GM21619 (cell line): ENCODE measurements around the gene HTR2B.
"Not testable (repeated sequence)": the region's sequence is repeated elsewhere in the genome, so short reads cannot be mapped to it uniquely, and the experiment has no call there.

Source experiments
- ATAC-seq: cut with Tn5 transposase; IDR thresholded peaks from one replicate; pipeline ENCODE4 v1.9.1; 2021; ENCODE audit not compliant: unreplicated experiment

The HTR2B gene

DNA sequence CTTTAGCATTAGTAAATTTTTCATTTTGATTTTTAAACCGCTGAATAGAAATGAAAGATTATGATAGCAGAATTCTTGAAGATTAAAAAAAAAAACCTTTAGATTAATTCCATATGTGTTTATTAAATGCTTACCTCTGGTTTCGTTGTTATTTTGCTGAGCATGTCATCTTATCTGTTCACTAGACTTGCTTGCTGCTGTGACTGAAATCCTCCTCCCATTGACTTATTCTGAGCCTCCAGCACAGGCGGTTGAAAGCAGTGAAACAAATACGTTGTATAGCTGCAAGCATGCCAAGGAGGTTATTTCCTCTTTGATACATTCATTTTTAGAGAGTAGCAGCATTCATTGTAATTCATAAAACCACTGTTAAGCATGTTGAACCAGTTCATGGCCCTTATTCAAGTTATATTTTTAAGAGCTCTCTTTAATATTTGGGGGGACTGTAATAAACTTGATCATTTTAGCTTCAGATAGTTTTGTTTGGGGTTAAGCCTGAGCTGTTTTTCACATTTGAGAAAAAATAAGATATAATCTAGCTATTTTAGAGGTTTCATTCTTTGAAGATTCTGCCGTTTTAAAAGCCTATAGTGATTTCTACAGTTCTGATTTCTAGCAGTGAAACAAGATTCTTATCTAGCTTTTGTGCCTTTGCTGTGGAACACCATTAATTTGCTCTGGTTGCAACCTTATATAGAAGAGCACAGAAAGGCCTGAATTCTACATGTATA, at the start of gene HTR2B:
TSS of gene HTR2B (minus strand) at position 205 of the 731 bp plus-strand sequence. CDS start 1,278 bp downstream, outside the sequence.
- ATAC-seq = no peak

DNA sequence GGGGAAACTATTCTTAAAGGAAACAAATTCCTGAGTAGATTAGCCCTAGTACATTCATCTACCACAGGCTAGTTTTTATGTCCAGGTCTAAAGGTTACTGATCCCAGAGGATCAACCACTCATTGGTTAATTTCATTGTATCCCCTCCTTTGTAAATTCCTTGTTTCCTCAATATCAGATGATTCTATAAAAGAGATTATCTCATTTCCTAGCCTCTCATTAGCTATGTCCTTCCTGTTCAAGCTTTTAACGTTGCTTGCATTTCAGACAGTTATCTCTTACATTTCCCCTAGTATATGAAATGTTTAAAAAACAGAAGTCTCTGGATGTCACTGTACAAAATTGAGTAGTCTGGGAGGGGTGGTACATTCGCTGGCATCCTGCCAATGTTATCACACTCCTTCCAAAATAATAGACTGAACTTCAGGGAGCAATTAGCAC, 49.4 kb upstream of the HTR2B start:
- no peak for ATAC-seq

- no peak for ATAC-seq
Observed at GRCh38 chr2:231172025-231172424, 47.2 kb upstream of the HTR2B start.

- ATAC-seq = no peak
Observed at GRCh38 chr2:231170055-231170454, 45.2 kb upstream of the HTR2B start.

DNA sequence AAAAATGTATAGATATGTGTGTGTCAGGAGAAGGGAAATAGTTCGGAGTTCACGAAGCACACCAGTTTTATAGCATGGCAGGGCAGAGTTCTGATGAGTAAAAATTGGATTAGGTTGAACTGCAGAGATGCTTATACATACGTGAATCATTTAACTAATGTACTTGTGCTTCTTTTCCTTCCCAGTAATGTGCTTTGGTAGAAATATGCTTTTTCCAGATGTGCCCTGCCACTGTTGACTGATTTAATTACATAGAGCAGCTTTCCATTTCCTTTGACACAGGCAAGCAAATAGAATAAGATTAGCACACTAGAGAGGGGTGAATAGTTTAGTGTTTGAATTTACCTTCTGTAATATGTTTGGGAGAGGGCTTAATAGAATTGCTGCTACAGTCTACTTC, 44.6 kb upstream of the HTR2B start:
- no peak for ATAC-seq

DNA sequence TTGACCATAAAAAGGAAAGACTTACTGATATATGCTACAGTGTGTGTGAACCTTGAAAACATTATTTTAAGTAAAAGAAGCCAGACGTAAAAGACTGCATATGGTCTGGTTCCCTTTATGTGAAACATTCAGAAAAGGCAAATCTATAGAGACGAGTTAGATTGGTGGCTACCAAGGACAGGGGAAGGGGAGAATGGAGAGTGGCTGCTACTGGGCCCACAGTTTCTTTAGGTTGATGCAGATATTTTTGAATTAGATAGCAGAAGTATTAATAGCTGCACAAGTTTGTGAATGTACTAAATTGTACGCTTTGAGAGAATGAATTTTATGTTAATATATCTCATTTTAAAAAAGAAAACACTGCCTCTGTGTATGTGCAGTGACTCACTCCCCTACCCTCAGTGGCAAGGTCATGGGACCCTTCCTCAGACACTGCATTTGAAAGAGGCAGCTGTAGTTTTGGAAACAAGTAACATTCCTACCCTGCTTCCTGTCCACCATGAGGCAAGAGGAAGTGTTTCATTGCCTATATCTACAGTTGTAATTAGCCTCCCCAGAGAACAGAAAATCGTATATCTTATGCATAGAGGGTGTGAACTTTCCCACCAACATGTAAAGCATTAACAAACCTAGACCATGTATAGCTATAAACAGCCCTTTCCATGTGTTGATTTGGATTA, 43.8 kb upstream of the HTR2B start:
- no peak for ATAC-seq

DNA sequence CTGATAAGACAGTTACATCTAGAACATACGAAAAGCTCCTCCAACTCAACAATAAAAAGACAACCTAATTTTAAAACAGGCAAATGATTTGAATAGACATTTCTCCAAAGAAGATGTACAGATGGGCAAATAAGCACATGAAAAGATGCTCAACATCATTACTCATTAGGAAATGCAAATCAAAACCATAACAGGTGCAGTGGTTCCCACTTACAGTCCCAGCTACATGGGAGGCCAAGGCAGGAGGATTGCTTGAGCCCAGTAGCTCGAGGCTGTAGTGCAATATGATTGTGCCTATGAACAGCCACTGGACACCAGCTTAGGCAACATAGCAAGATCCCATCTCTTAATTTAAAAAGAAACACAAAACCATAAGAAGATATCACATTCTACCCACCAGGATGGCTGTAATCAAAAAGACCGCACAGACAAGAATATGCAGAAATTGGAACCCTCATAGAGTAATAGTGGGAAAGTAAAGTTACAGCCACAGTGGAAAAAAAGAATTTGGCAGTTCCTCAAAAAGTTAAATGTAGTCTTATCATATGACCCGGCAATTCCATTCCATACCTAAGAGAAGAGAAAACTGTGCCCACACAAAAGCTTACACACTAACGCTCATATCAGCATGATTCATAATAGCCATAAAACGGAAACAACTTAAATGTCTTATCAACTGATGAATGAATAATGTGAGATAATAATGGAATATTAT, 43.1 kb upstream of the HTR2B start:
- no peak for ATAC-seq

GRCh38 chr2:231163414-231164095, 38.7 kb upstream of the HTR2B start:
- no peak for ATAC-seq

DNA sequence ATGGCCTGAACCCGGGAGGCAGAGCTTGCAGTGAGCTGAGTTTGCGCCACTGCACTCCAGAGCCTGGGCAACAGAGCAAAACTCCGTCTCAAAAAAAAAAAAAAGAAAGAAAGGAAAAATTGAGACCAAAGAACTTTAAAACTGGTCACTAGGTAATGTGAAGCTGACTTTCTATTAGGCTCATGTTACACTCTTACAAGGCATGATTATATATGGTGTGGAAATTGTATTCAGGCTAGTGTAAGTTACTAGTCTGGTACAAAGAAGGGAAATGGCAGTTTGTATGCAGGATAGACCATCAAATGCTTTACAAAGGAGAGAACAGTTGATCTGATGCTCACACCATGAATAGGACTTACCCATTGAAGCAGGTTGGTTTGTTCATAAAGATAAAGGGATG, 38.2 kb upstream of the HTR2B start:
- ATAC-seq = no peak

DNA sequence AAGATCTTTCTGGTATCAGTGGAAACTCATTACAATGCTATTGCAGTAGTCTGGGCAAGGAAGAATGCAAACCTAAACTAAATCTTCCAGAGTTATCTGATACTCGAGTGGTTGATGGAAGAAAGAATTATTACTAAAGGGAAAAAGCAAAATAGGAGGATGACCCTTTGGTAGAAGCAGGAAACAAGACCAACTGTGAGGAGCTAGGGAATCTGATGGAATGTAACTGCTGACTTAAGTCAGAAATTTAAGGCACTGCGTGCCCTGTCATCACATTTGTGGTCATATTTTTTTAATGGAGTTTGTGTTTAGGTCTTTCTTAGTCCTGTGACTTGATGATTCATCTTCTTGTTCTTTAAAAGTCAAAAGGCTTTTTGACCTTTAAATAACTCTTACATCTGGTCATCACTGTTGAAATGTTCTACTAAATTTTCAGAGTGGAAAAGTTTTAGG, 37.1 kb upstream of the HTR2B start:
- ATAC-seq = no peak

- no peak for ATAC-seq
Observed at GRCh38 chr2:231161252-231161839, 36.5 kb upstream of the HTR2B start.

DNA sequence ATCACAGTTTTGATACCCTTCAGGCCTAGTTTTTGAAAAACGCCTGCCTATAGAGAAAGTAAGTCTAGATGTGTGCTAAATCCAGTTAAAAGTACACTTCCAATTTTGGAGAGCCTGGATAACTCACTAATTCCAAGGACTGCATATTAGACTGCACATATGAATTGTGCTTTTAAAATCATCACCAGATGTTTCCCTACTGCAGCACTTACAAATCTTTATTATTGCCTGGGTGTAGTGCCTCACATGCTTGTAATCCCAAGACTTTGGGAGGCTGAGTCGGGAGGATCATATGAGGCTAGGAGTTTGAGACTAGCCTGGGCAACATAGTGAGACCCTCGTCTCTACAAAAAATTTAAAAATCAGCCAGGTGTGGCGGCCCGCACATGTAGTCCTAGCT, 35.9 kb upstream of the HTR2B start:
- ATAC-seq = no peak

DNA sequence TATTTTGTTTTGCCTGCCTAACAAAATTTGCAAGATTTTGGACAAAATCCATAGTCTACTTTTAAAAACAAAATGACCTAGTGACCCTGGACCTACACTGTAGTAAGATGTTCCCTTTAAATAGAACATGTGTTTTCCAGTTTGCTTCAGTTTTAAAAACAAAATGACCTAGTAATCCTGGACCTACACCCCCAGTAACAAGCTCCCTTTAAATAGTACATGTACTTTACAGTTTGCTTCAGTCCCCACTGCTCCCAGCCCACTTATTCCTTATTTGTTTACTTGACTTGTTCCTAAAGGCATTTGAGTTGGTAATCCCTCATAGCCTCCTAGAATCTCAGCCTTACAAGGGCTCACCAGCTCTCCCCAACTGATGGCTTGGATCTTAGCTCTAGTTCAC, 34.5 kb upstream of the HTR2B start:
- no peak for ATAC-seq

DNA sequence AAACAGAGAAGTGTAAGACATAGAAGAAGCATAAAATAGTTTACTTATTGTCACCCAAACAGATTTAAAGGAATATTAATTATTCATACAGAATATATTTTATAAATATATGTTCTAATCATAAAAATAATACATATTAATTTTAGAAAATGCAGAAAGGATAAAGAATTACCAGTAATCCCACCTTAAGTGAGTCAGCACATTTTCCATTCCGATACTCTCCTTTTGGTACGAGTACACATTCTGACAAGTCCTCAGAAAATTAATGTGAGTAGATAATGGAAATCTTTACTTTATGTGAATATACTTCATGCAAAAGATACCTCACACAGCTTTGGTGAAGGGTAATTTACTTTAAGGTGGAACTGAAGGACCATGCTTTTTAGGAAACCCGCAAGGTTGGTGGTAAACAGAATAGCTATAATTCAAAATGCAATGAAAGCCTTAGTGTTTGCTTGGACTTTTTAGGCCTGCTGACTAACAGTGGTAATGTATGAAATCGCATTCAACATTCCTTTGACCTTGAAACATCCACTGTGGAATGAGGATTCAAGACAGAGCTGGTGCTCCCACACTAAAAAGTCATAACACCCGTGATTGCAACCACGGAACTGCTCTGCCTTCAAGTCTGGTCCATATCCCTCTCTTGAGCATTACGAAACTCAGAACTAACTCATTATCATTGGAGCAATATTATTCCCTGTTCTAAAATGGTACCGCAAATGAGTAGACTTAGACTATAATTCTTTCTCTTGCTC, 28.1 kb upstream of the HTR2B start:
- ATAC-seq = no peak

DNA sequence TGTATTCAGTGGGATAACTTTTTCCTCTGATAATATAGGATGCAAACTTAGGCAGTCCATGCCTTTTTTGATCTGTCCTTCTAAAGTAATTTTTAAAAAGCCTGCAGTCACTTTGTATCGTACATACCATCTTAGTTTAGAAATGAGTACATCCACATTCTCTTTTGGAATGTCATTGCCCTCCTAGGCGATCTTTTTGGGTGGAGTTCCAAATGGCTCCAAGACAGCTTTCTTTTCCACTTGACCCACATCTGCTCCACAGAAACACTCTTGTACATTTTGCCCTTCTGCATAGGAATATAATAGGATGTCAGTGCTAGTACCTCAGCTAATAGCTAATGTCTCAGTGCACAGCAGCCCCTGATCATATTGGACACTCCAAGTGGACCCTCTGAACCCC, 21.8 kb upstream of the HTR2B start:
- ATAC-seq = no peak

DNA sequence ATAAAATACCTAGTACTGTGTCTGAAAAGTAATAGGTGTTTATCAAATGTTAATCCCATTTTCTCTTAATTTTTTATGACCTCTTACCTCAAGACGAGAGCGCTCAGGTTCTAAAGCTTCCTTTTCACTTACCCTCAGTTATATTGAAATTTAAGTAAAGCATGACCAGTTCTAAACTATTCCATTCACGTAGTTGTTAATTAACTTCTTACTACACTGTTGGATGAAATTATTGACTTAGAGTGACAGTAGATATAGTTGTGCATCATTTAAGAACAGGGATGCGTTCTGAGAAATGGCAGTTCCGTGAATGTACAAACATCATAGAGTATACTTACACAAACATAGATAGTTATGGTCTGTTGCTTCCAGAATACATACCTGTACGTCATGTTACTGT, 20.1 kb upstream of the HTR2B start:
- ATAC-seq = no peak

DNA sequence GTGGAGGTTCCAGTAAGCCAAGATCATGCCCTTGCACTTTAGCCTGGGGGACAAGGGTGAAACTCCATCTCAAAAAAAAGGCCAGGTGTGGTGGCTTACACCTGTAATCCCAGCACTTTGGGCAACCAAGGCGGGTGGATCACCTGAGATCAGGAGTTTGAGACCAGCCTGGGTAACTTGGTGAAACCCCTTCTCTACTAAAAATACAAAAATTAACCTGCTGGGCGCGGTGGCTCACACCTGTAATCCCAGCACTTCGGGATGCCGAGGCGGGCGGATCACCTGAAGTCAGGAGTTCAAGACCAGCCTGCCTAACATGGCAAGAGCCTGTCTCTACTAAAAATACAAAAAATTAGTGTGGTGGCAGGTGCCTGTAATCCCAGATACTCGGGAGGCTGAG, 16.0 kb upstream of the HTR2B start:
- ATAC-seq = not testable (repeated sequence)

DNA sequence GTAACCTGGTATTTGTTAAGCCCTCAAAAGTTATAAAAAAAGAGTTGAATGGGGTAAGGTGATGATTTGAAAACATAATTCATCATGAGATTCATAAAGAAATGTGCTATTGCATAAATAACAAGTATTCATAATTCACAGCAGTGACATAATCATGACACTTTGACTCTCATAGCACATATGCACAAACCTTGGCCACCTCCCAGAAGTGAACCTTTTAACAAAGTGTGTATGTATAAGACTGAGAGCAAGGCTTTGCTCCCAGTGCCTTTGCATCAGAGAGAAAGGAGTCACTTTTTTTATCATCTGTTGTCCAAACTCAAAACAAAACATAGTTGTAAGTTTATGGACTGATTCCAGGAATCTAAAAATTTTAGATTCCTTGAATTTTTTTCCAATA, 15.0 kb upstream of the HTR2B start:
- no peak for ATAC-seq

DNA sequence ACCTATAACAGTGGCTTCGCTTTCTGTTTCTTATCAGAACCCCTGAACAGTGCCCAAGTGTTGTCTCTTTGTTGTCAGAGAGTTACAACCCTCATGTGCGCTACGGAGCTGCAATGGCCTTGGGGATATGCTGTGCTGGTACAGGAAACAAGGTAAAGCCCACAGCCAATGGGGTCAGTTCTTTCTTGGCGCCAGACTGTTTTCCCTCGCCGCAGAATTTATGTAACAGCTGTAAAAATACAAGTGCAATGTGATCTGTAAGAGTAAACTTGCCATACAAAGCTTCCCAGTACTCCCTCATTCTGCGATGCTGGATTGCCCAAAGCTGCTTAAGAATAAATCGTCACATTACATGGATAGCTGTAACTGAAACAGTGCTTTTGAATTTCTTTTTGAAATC, 13.9 kb upstream of the HTR2B start:
- no peak for ATAC-seq
